Left ventricle myocardium inferior (tissue), 1 donor: ENCODE data around the gene SPRED2. TPM values are rescaled to one million over a fixed set of nuclear protein-coding genes. Genes with fewer than 3 reads are reported as not detected.

Experiments used
- DNase-seq: peaks from one replicate; pipeline ENCODE4 v3.0.0-alpha.2; 2020
- H3K27ac ChIP-seq: fragments of 200-600 bp; replicated peaks from 2 replicates; pipeline ENCODE4 v1.8.0; 2021
- H3K27me3 ChIP-seq: fragments of 200-600 bp; 2 replicates; pipeline ENCODE4 v1.8.0; 2021; ENCODE audit warnings: low read depth
- H3K36me3 ChIP-seq: fragments of 200-600 bp; 2 replicates; pipeline ENCODE4 v1.8.0; 2021
- H3K4me1 ChIP-seq: fragments of 200-600 bp; 2 replicates; pipeline ENCODE4 v1.8.0; 2021
- H3K4me3 ChIP-seq: fragments of 200-600 bp; 2 replicates; pipeline ENCODE4 v1.8.0; 2021; ENCODE audit warnings: mild to moderate bottlenecking, moderate library complexity
- H3K9me3 ChIP-seq: fragments of 200-600 bp; replicated peaks from 2 replicates; pipeline ENCODE4 v1.8.0; 2021
- CTCF ChIP-seq: fragments of 200-600 bp; IDR thresholded peaks from 2 replicates; pipeline ENCODE4 v1.8.0; 2021; ENCODE audit warnings: antibody characterized with exemption, mild to moderate bottlenecking, borderline replicate concordance
- intact Hi-C: fragments of 100-400 bp; cut with micrococcal nuclease; formaldehyde crosslinking; loops from one replicate; pipeline ENCODE4 v1.11.0; 2022
- total RNA-seq: library from RNA; stranded (reverse); fragmentation: NEBNext Ultra II Directional; extraction: Animal tissue kit (Norgen Biotek cat#: 25700); gene quantifications from one replicate; pipeline ENCODE4 v1.2.1, GENCODE V29; 2021
- donor health status: DM: no; HTN: yes; CAD: no; lungs with severe emphysema.

SPRED2 gene
- total RNA-seq, 1 donor from 2014 or later = 18.9 TPM

GRCh38 chr2:65442420-65443020 lies 10.1 kb upstream of the SPRED2 start:
- intact Hi-C loops = no loop called here
- no peak overlapping the region for H3K27ac ChIP-seq
- H3K4me3 ChIP-seq = no peak overlapping the region
- no peak for TF ChIP-seq CTCF
- H3K9me3 ChIP-seq = no peaks in the 10 kb centered on the region
- no peak for DNase-seq
- no peaks in the 10 kb centered on the region for H3K4me1 ChIP-seq
- no peaks in the 10 kb centered on the region for H3K36me3 ChIP-seq
- no peaks in the 10 kb centered on the region for H3K27me3 ChIP-seq

- peak overlapping the region; percentile 99 for H3K27ac ChIP-seq
Observed at GRCh38 chr2:65438137-65438899, 5.9 kb upstream of the SPRED2 start.

DNA sequence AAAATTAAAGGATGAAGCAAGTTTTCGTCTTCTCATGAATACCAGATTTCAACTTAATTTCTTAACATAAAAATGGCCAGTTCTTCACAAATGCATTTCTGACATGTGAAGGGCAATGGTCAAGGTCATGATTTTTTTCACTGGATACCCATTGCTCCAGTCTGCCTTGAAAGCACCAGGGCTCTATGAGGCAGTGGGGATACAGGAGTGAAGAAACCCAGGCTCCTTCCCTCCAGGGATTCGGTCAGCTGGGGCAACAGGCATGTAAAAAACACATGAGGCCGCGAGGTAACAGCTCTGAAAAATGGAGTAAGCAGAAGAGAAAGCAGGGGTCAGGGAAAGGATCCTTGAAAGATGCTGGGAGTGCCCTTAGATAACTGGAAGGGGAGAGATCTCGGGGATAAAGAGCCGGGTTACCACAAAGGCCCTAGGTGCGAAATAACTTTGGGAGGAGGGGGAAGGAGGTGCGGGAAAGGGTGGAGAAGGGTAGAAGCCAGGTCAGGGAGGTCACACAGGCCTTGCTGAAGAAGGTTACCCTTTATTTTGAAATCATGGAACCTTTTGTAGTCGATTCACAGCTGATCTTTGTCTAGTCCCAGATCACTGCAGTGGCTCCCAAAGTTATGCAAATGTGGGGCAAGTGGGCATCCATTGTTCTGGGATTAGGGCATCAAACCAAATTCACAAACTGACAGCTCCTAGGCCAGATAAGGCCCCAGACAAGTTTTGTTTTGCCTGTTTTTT lies 5.2 kb upstream of the SPRED2 start:
- H3K27ac ChIP-seq = peak overlapping the region; percentile 99
- H3K4me1 ChIP-seq = peaks cover 33% of the 10 kb centered on the region
- H3K27me3 ChIP-seq = no peaks in the 10 kb centered on the region
- no peaks in the 10 kb centered on the region for H3K36me3 ChIP-seq
- DNase-seq = no peak
- peak overlapping the region; percentile 82 for H3K4me3 ChIP-seq
- H3K9me3 ChIP-seq = no peaks in the 10 kb centered on the region
- intact Hi-C loops = loop anchor here (5.0 to 10.0 kb wide), 2 partner anchors 110 to 163 kb away; no protein-coding TSS in a partner anchor
- TF ChIP-seq CTCF = no peak

More at GRCh38 chr2:65438137-65438899, 5.9 kb upstream of the SPRED2 start:
- Histone ChIP-seq H3K36me3 (no peaks in the 10 kb centered on the region), H3K4me1 (peaks cover 26% of the 10 kb centered on the region), H3K4me3 (no peak overlapping the region), H3K9me3 (no peaks in the 10 kb centered on the region), H3K27me3 (no peaks in the 10 kb centered on the region)
- intact Hi-C loops = loop anchor here (5.0 to 10.0 kb wide), 2 partner anchors 109 to 164 kb away; no protein-coding TSS in a partner anchor
- DNase-seq = no peak
- TF ChIP-seq CTCF = no peak

DNA sequence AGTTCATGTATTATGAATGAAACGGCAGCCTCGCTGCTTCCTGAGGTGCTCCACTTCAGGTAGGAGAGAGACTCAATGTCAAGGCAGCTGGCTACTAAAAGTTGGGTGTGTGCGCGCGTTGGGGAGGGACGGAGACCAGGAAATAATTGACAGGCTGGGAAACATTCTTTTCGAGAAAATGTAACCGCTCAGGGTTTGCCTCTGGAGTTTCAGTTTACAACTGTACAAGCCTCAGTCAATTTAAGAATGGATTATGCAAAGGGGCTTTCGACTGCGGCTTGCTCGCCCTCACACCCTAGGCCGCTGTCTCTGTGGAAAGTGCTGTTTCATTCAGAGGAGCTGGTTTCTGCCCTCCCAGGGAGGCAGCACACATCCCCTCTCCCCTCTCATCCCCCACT lies 4.4 kb upstream of the SPRED2 start:
- Histone ChIP-seq H3K4me1 (peaks cover 38% of the 10 kb centered on the region), H3K27ac (peak overlapping the region; percentile 99), H3K4me3 (peak overlapping the region; percentile 82), H3K9me3 (no peaks in the 10 kb centered on the region), H3K27me3 (no peaks in the 10 kb centered on the region), H3K36me3 (no peaks in the 10 kb centered on the region)
- intact Hi-C loops = loop anchor here (5.0 to 10.0 kb wide), 2 partner anchors 110 to 162 kb away; no protein-coding TSS in a partner anchor
- TF ChIP-seq CTCF = no peak
- DNase-seq = no peak

DNA sequence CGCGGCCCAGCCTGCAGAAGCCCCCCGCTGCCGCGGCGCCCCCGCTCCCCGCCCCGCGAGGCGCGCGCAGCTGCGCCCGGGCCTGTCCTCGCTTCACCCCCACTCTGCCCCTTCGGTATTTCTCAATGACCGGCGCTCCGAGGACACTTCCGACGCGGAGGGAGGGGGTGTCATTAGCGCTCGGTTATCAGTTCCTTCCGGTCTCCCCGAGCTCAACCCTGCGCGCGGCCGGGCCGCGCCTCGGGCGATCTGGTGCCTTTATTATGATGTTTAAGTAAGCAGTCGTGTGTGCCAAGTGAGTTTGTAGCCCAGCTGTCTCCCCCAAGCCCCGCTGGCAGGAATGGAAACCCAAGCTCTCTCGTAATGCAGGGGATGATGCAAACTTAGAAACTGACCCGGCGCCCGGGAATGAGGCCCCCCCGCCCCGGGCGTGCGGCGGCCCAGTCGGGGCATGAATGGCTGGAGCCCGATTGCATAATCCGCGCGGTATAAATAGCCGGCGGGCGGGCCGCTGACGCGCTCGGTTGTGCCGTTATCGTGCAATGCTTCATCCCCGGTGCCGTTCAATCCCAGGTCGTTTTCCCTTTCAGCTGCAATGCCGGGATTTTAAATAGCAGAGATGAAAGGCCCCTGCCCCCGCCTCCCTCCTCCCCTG lies 3.9 kb upstream of the SPRED2 start:
- Histone ChIP-seq H3K4me1 (peaks cover 44% of the 10 kb centered on the region), H3K36me3 (no peaks in the 10 kb centered on the region), H3K27ac (peak overlapping the region; percentile 99), H3K27me3 (no peaks in the 10 kb centered on the region), H3K4me3 (peak overlapping the region; percentile 82), H3K9me3 (no peaks in the 10 kb centered on the region)
- peak; percentile 93 for DNase-seq
- intact Hi-C loops = loop anchor here (5.0 to 10.0 kb wide), 2 partner anchors 111 to 161 kb away; no protein-coding TSS in a partner anchor
- TF ChIP-seq CTCF = no peak
